Keratinocyte (primary cell): Measurements from ENCODE around the gene SUN1. TPM values are rescaled to one million over a fixed set of nuclear protein-coding genes. Genes with fewer than 3 reads are reported as not detected.

Source experiments
- DNase-seq: peaks from one replicate; pipeline ENCODE4 v3.0.0-alpha.2; 2011; ENCODE audit warnings: low read depth, missing footprints, low spot score
- FAIRE-seq: peaks from 2 replicates; lab custom pipeline; 2011; peaks lifted over from hg19 to GRCh38; lab: Jason Lieb, UNC
- H2AFZ ChIP-seq: 2 replicates; pipeline ENCODE4 v1.6.0; 2012; ENCODE audit warnings: low read length, control low read depth, inconsistent platforms; ENCODE audit not compliant: control insufficient read depth
- H3K27ac ChIP-seq: 2 replicates; pipeline ENCODE4 v1.5.1; 2011; ENCODE audit warnings: low read length; ENCODE audit not compliant: control insufficient read depth, insufficient read depth
- H3K27me3 ChIP-seq: 3 replicates; pipeline ENCODE4 v1.6.0; 2011; ENCODE audit warnings: low read length; ENCODE audit not compliant: control insufficient read depth, insufficient read depth; ENCODE audit errors: extremely low read depth
- H3K36me3 ChIP-seq, 2 experiments: 2 replicates in 1 of 2; 3 replicates in 1 of 2; pipeline ENCODE4 v1.5.1; 2011; ENCODE audit warnings: low read length in 2 of 2, mild to moderate bottlenecking in 1 of 2; ENCODE audit not compliant: control insufficient read depth in 2 of 2, insufficient read depth in 2 of 2; ENCODE audit errors: extremely low read depth in 1 of 2
- H3K4me1 ChIP-seq: 3 replicates; pipeline ENCODE4 v1.5.1; 2011; ENCODE audit warnings: low read length; ENCODE audit not compliant: control insufficient read depth, insufficient read depth; ENCODE audit errors: extremely low read depth
- H3K4me2 ChIP-seq: 3 replicates; pipeline ENCODE4 v1.6.0; 2011; ENCODE audit warnings: low read depth, low read length; ENCODE audit not compliant: control insufficient read depth, insufficient read depth; ENCODE audit errors: extremely low read depth
- H3K4me3 ChIP-seq, 3 experiments: fragments of 200-600 bp in 1 of 3; sonication (generic) in 1 of 3; 2 replicates in 2 of 3; 3 replicates in 1 of 3; pipeline ENCODE4 v1.5.1; 2011 to 2016; ENCODE audit warnings: low read length in 3 of 3, mild to moderate bottlenecking in 3 of 3, control low read depth in 2 of 3, inconsistent platforms in 1 of 3, low read depth in 1 of 3, mixed read lengths in 1 of 3, mixed run types in 1 of 3, moderate library complexity in 1 of 3; ENCODE audit not compliant: control insufficient read depth in 2 of 3, insufficient read depth in 2 of 3; ENCODE audit errors: extremely low read depth in 1 of 3
- H3K79me2 ChIP-seq: 2 replicates; pipeline ENCODE4 v1.6.0; 2012; ENCODE audit warnings: low read length; ENCODE audit not compliant: control insufficient read depth, insufficient read depth
- H3K9ac ChIP-seq: 3 replicates; pipeline ENCODE4 v1.6.0; 2011; ENCODE audit warnings: low read length; ENCODE audit not compliant: control insufficient read depth, insufficient read depth; ENCODE audit errors: extremely low read depth
- H3K9me1 ChIP-seq: 3 replicates; pipeline ENCODE4 v1.6.0; 2011; ENCODE audit warnings: low read length; ENCODE audit not compliant: control insufficient read depth, insufficient read depth; ENCODE audit errors: extremely low read depth
- H3K9me3 ChIP-seq: 2 replicates; pipeline ENCODE4 v1.5.1; 2012; ENCODE audit warnings: low read depth, low read length; ENCODE audit not compliant: control insufficient read depth
- H4K20me1 ChIP-seq: 3 replicates; pipeline ENCODE4 v1.6.0; 2011; ENCODE audit warnings: low read length; ENCODE audit not compliant: control insufficient read depth, insufficient read depth; ENCODE audit errors: extremely low read depth
- EZH2 ChIP-seq: IDR thresholded peaks from one replicate; pipeline ENCODE4 v1.6.1; 2012; ENCODE audit warnings: inconsistent platforms, mild to moderate bottlenecking, low read length, moderate library complexity
- dilution Hi-C: fragments of 300-500 bp; cut with MboI; formaldehyde crosslinking; loops from one replicate; pipeline ENCODE4 v1.7.0; 2020; ENCODE audit warnings: low sequenced_read_pairs; ENCODE audit not compliant: extremely low pct_ligation_motif_present
- polyA plus RNA-seq, 5 experiments: library from polyadenylated mRNA; depleted of rRNA in 3 of 5; stranded (reverse) in 3 of 5; stranded (forward) in 1 of 5; unstranded in 1 of 5; fragments of >200 nt; gene quantifications; 1 replicate in 1 of 5; 2 replicates in 3 of 5; 3 replicates in 1 of 5; pipeline versions ENCODE4 v1.2.1 to v1.2.3, GENCODE V29; 2011 to 2012; ENCODE audit warnings: missing spikeins in 2 of 5, low read depth in 1 of 5, low replicate concordance in 1 of 5
- TF ChIP-seq, protein P1 (sequence below), 3 experiments: IDR thresholded peaks in 1 of 3; conservative IDR thresholded peaks in 1 of 3; optimal IDR thresholded peaks in 1 of 3; 2 replicates in 2 of 3; 3 replicates in 1 of 3; pipeline versions ENCODE3 to v1.5.1; 2011; ENCODE audit warnings: low read length in 3 of 3, mild to moderate bottlenecking in 3 of 3, moderate library complexity in 2 of 3, control low read depth in 1 of 3, inconsistent platforms in 1 of 3; ENCODE audit not compliant: insufficient read depth in 2 of 3; ENCODE audit errors: extremely low read depth in 1 of 3

Gene SUN1
- polyA plus RNA-seq, 1 donor (not counting 4 experiments of a cell fraction or from before 2014, with no cell fraction given) = 166 TPM

DNA sequence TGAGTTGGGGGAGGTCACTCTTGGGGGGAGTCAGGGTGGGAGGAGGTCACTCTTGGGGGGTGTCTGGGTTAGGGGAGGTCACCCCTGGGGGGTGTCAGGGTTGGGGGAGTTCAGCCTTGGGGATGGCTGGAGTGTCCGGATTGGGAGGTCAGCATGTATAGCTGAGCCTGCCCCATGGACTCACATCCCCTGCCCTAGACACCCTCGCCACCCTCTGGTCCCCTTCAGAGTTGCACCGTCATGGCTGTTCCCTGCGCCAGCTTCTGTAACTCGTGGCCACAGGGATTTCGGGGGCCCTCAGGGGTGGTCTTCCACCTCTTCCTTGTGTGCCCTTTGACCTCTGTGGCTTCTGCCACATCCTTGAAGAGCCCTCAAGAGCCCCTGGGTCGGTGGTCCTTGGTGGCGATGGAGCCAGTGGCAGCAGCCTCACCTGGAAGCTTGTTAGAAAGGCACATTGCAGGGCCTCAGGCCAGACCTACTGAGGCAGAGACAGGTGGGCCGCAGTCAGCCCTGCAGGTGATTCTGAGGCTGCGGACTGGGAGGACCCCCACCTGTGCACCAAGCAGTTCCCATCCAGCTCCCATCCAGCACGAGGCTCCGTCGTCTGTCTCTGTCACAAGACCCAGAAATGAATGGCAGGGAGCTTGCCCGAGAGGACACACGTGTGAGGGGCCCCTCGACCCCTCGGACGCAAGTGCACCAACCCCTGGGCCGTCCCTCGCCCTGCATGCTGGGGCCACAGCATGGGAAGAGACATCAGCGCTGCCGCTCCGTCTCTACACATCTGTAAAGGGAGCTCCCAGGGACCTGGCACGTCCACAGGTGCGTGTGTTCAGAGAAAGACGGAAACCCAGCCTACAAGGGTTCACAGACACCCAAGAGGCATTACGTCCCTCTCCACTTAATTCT, 44.7 kb upstream of the SUN1 start:
- no peaks in the 10 kb centered on the region for H4K20me1 ChIP-seq
- no peaks in the 10 kb centered on the region for H3K9me1 ChIP-seq
- H3K27ac ChIP-seq = no peak overlapping the region
- no peaks in the 10 kb centered on the region for H3K79me2 ChIP-seq
- no peaks in the 10 kb centered on the region for H3K27me3 ChIP-seq
- H3K36me3 ChIP-seq = peaks cover 9 to 23% of the 10 kb centered on the region in 2 experiments
- FAIRE-seq (no peak), DNase-seq (no peak)
- H3K4me3 ChIP-seq = no peak overlapping the region
- TF ChIP-seq, protein P1, sequence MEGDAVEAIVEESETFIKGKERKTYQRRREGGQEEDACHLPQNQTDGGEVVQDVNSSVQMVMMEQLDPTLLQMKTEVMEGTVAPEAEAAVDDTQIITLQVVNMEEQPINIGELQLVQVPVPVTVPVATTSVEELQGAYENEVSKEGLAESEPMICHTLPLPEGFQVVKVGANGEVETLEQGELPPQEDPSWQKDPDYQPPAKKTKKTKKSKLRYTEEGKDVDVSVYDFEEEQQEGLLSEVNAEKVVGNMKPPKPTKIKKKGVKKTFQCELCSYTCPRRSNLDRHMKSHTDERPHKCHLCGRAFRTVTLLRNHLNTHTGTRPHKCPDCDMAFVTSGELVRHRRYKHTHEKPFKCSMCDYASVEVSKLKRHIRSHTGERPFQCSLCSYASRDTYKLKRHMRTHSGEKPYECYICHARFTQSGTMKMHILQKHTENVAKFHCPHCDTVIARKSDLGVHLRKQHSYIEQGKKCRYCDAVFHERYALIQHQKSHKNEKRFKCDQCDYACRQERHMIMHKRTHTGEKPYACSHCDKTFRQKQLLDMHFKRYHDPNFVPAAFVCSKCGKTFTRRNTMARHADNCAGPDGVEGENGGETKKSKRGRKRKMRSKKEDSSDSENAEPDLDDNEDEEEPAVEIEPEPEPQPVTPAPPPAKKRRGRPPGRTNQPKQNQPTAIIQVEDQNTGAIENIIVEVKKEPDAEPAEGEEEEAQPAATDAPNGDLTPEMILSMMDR (optimal IDR thresholded peaks at IDR 0.05 in 1 of 3, IDR thresholded peaks at IDR 0.05 in 1 of 3, conservative IDR thresholded peaks at IDR 0.05 in 1 of 3; ENCODE audit: extremely low read depth in 1 of 3, insufficient read depth in 2 of 3, low read length in 3 of 3) = peak in 1 of 3 experiments; percentile 6
- no peak for TF ChIP-seq EZH2
- no peak overlapping the region for H3K9ac ChIP-seq
- no peak overlapping the region for H2AFZ ChIP-seq
- H3K4me1 ChIP-seq = no peaks in the 10 kb centered on the region
- no peaks in the 10 kb centered on the region for H3K9me3 ChIP-seq
- no peak overlapping the region for H3K4me2 ChIP-seq
- dilution Hi-C loops = no loop called here

DNA sequence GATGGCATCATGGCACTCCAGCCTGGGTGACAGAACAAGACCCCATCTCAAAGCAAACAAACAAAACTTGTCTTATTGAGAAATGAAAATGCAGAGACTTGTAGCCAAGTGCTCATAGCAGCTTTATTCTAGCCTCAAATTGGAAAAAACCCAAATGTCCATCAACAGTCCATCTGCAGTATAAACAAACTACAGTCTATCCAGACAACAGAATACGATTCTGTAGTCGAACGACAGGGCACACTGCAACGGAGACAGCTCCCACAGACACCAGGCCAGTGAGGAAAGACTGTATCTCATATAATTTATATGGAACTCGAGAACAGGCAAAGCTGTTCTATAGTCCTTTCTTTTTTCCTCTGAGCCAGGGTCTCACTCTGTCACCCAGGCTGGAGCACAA, 40.8 kb upstream of the SUN1 start:
- no peaks in the 10 kb centered on the region for H3K27me3 ChIP-seq
- H3K79me2 ChIP-seq = no peaks in the 10 kb centered on the region
- DNase-seq = no peak
- no peak for FAIRE-seq
- dilution Hi-C loops = no loop called here
- H3K27ac ChIP-seq = no peak overlapping the region
- no peaks in the 10 kb centered on the region for H3K9me1 ChIP-seq
- no peak overlapping the region for H3K9ac ChIP-seq
- no peaks in the 10 kb centered on the region for H4K20me1 ChIP-seq
- no peak overlapping the region for H3K4me3 ChIP-seq
- H3K4me2 ChIP-seq = no peak overlapping the region
- no peak overlapping the region for H2AFZ ChIP-seq
- H3K4me1 ChIP-seq = no peaks in the 10 kb centered on the region
- no peak for TF ChIP-seq EZH2
- TF ChIP-seq, protein P1 (optimal IDR thresholded peaks at IDR 0.05 in 1 of 3, IDR thresholded peaks at IDR 0.05 in 1 of 3, conservative IDR thresholded peaks at IDR 0.05 in 1 of 3; ENCODE audit: extremely low read depth in 1 of 3, insufficient read depth in 2 of 3, low read length in 3 of 3) = no peak
- peaks cover 4 to 7% of the 10 kb centered on the region in 2 experiments for H3K36me3 ChIP-seq
- no peaks in the 10 kb centered on the region for H3K9me3 ChIP-seq
